ENCODE data around the gene SNTG2. TPM values are rescaled to one million over a fixed set of nuclear protein-coding genes. Genes with fewer than 3 reads are reported as not detected.

The SNTG2 gene
- total and polyA plus RNA-seq, 2 experiments from 2014 or later: 0.66 to 1.0 TPM

- Histone ChIP-seq H3K4me1 (ENCODE audit: low read depth) (peaks cover 7% of the 10 kb centered on the region), H3K36me3 (no peaks in the 10 kb centered on the region), H3K9me3 (ENCODE audit: low read depth) (no peaks in the 10 kb centered on the region), H3K27me3 (peaks cover 47% of the 10 kb centered on the region), H3K4me3 (no peak overlapping the region), H3K27ac (no peak overlapping the region)
- no peak for DNase-seq (ENCODE audit: low read depth in 1 of 2, low spot score in 1 of 2)
- TF ChIP-seq CTCF (IDR thresholded peaks at IDR 0.05; ENCODE audit: low read depth, low read length): no peak
These were observed 4.0 kb downstream of the SNTG2 start for GRCh38 chr2:954687-955000.

GRCh38 chr2:955829-956731 is 5.4 kb downstream of the SNTG2 start:
- Histone ChIP-seq H3K27ac (no peak overlapping the region), H3K4me3 (no peak overlapping the region), H3K4me1 (ENCODE audit: low read depth) (peaks cover 7% of the 10 kb centered on the region), H3K36me3 (no peaks in the 10 kb centered on the region), H3K9me3 (ENCODE audit: low read depth) (no peaks in the 10 kb centered on the region), H3K27me3 (peaks cover 32% of the 10 kb centered on the region)
- TF ChIP-seq CTCF (IDR thresholded peaks at IDR 0.05; ENCODE audit: low read depth, low read length): no peak
- DNase-seq (ENCODE audit: low read depth in 1 of 2, low spot score in 1 of 2): no peak

- peaks cover 7% of the 10 kb centered on the region for H3K4me1 ChIP-seq (ENCODE audit: low read depth)
- no peak for DNase-seq (ENCODE audit: low read depth in 1 of 2, low spot score in 1 of 2)
- H3K9me3 ChIP-seq (ENCODE audit: low read depth): no peaks in the 10 kb centered on the region
- H3K27me3 ChIP-seq: no peaks in the 10 kb centered on the region
- no peak overlapping the region for H3K4me3 ChIP-seq
- TF ChIP-seq CTCF (IDR thresholded peaks at IDR 0.05; ENCODE audit: low read depth, low read length): no peak
- H3K27ac ChIP-seq: no peak overlapping the region
- no peaks in the 10 kb centered on the region for H3K36me3 ChIP-seq
These were observed 8.8 kb downstream of the SNTG2 start for GRCh38 chr2:959457-959856.

- Histone ChIP-seq H3K4me3 (no peak overlapping the region), H3K27me3 (no peaks in the 10 kb centered on the region), H3K27ac (no peak overlapping the region), H3K9me3 (ENCODE audit: low read depth) (no peaks in the 10 kb centered on the region), H3K4me1 (ENCODE audit: low read depth) (peaks cover 7% of the 10 kb centered on the region), H3K36me3 (no peaks in the 10 kb centered on the region)
- peak in 1 of 2 donors; percentile 25 for DNase-seq (ENCODE audit: low read depth in 1 of 2, low spot score in 1 of 2)
- TF ChIP-seq CTCF (IDR thresholded peaks at IDR 0.05; ENCODE audit: low read depth, low read length): no peak
These were observed 9.6 kb downstream of the SNTG2 start for GRCh38 chr2:960061-960736.

- TF ChIP-seq CTCF (IDR thresholded peaks at IDR 0.05; ENCODE audit: low read depth, low read length): no peak
- DNase-seq (ENCODE audit: low read depth in 1 of 2, low spot score in 1 of 2): no peak
- no peak overlapping the region for H3K27ac ChIP-seq
- no peaks in the 10 kb centered on the region for H3K27me3 ChIP-seq
- H3K9me3 ChIP-seq (ENCODE audit: low read depth): no peaks in the 10 kb centered on the region
- H3K36me3 ChIP-seq: no peaks in the 10 kb centered on the region
- no peak overlapping the region for H3K4me3 ChIP-seq
- peaks cover 7% of the 10 kb centered on the region for H3K4me1 ChIP-seq (ENCODE audit: low read depth)
These were observed 11.1 kb downstream of the SNTG2 start for GRCh38 chr2:961786-962185.

Data from cardiac muscle cell (in vitro differentiated cells and primary cell).